Left ventricle myocardium inferior (tissue), 1 donor: ENCODE data around the gene FBXL7. TPM values are rescaled to one million over a fixed set of nuclear protein-coding genes. Genes with fewer than 3 reads are reported as not detected.

Source experiments
- DNase-seq: peaks from one replicate; pipeline ENCODE4 v3.0.0-alpha.2; 2020
- H3K27ac ChIP-seq: fragments of 200-600 bp; replicated peaks from 2 replicates; pipeline ENCODE4 v1.8.0; 2021
- H3K27me3 ChIP-seq: fragments of 200-600 bp; 2 replicates; pipeline ENCODE4 v1.8.0; 2021; ENCODE audit warnings: low read depth
- H3K36me3 ChIP-seq: fragments of 200-600 bp; 2 replicates; pipeline ENCODE4 v1.8.0; 2021
- H3K4me1 ChIP-seq: fragments of 200-600 bp; 2 replicates; pipeline ENCODE4 v1.8.0; 2021
- H3K4me3 ChIP-seq: fragments of 200-600 bp; 2 replicates; pipeline ENCODE4 v1.8.0; 2021; ENCODE audit warnings: mild to moderate bottlenecking, moderate library complexity
- H3K9me3 ChIP-seq: fragments of 200-600 bp; replicated peaks from 2 replicates; pipeline ENCODE4 v1.8.0; 2021
- CTCF ChIP-seq: fragments of 200-600 bp; IDR thresholded peaks from 2 replicates; pipeline ENCODE4 v1.8.0; 2021; ENCODE audit warnings: antibody characterized with exemption, mild to moderate bottlenecking, borderline replicate concordance
- intact Hi-C: fragments of 100-400 bp; cut with micrococcal nuclease; formaldehyde crosslinking; loops from one replicate; pipeline ENCODE4 v1.11.0; 2022
- total RNA-seq: library from RNA; stranded (reverse); fragmentation: NEBNext Ultra II Directional; extraction: Animal tissue kit (Norgen Biotek cat#: 25700); gene quantifications from one replicate; pipeline ENCODE4 v1.2.1, GENCODE V29; 2021
- donor health status: DM: no; HTN: yes; CAD: no; lungs with severe emphysema.

FBXL7 gene
- total RNA-seq, 1 donor from 2014 or later: 27.7 TPM

DNA sequence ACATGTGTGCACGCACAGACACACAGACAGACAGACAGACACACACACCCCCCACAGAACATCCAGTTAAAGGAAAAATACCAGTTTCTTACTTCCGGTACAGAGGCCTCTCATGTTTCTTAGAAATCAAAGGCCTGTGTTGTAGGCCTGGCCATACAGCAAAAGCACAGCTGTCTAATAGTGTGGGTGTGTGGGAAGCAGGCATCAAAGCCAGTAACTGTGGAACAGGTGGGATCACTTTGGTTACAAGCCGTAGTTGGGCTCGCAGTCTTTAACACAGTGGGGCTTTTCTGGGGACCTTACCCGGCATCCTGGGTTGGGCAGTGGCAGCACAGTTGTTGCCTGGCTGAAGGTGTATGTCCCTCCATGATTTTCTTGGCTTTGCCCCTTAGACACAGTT, 55.2 kb downstream of the FBXL7 start:
- intact Hi-C loops: no loop called here
- Histone ChIP-seq H3K4me3 (no peak overlapping the region), H3K27me3 (no peaks in the 10 kb centered on the region), H3K36me3 (no peaks in the 10 kb centered on the region), H3K9me3 (no peaks in the 10 kb centered on the region), H3K27ac (no peak overlapping the region), H3K4me1 (peaks cover 19% of the 10 kb centered on the region)
- DNase-seq: no peak
- TF ChIP-seq CTCF: no peak

GRCh38 chr5:15558240-15558639, 58.3 kb downstream of the FBXL7 start:
- TF ChIP-seq CTCF: no peak
- no peak overlapping the region for H3K4me3 ChIP-seq
- peaks cover 8% of the 10 kb centered on the region for H3K9me3 ChIP-seq
- no peak overlapping the region for H3K27ac ChIP-seq
- DNase-seq: no peak
- H3K36me3 ChIP-seq: peaks cover 11% of the 10 kb centered on the region
- intact Hi-C loops: no loop called here
- peaks cover 17% of the 10 kb centered on the region for H3K4me1 ChIP-seq
- no peaks in the 10 kb centered on the region for H3K27me3 ChIP-seq

- H3K9me3 ChIP-seq: peaks cover 8% of the 10 kb centered on the region
- intact Hi-C loops: no loop called here
- no peak for TF ChIP-seq CTCF
- H3K4me3 ChIP-seq: no peak overlapping the region
- peaks cover 22% of the 10 kb centered on the region for H3K4me1 ChIP-seq
- peaks cover 11% of the 10 kb centered on the region for H3K36me3 ChIP-seq
- no peak overlapping the region for H3K27ac ChIP-seq
- no peak for DNase-seq
- H3K27me3 ChIP-seq: no peaks in the 10 kb centered on the region
Measured at GRCh38 chr5:15558681-15559080, 58.7 kb downstream of the FBXL7 start.

- Histone ChIP-seq H3K27ac (no peak overlapping the region), H3K9me3 (peaks cover 8% of the 10 kb centered on the region)
- no peak for DNase-seq
Measured at GRCh38 chr5:15560421-15560820, 60.4 kb downstream of the FBXL7 start.

GRCh38 chr5:15564523-15564922, 64.5 kb downstream of the FBXL7 start:
- Histone ChIP-seq H3K4me1 (peaks cover 8% of the 10 kb centered on the region), H3K27me3 (no peaks in the 10 kb centered on the region), H3K27ac (no peak overlapping the region), H3K36me3 (peaks cover 11% of the 10 kb centered on the region), H3K4me3 (no peak overlapping the region), H3K9me3 (peaks cover 8% of the 10 kb centered on the region)
- DNase-seq: no peak
- TF ChIP-seq CTCF: no peak
- intact Hi-C loops: no loop called here

More at GRCh38 chr5:15560421-15560820, 60.4 kb downstream of the FBXL7 start:
- Histone ChIP-seq H3K36me3 (peaks cover 11% of the 10 kb centered on the region), H3K27me3 (no peaks in the 10 kb centered on the region), H3K4me3 (no peak overlapping the region), H3K4me1 (peaks cover 24% of the 10 kb centered on the region)
- no peak for TF ChIP-seq CTCF
- intact Hi-C loops: no loop called here

DNA sequence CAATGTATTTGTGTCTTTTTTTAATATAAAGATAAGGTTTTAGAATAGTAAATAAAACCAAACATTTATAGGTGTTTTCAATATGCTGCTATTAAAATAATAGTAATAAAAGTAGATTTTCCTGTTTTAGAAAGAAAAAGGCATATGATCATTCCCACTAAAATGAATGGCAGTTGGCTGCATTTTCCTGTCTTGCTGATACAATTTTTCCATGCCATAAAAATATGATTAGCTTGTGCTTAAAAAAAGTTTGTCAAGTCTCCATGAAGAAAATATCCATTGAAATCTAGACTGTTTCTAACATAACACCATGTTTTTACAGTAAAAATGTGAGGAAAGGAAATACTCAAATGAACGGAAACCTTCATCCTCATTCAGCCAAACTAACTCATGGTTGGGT, 65.0 kb downstream of the FBXL7 start:
- no peak for TF ChIP-seq CTCF
- H3K36me3 ChIP-seq: peaks cover 11% of the 10 kb centered on the region
- H3K4me1 ChIP-seq: peaks cover 8% of the 10 kb centered on the region
- intact Hi-C loops: no loop called here
- no peak overlapping the region for H3K4me3 ChIP-seq
- DNase-seq: no peak
- H3K27me3 ChIP-seq: no peaks in the 10 kb centered on the region
- no peak overlapping the region for H3K27ac ChIP-seq
- H3K9me3 ChIP-seq: peaks cover 8% of the 10 kb centered on the region
